ENCODE results near the gene EXD3. TPM values are rescaled to one million over a fixed set of nuclear protein-coding genes. Genes with fewer than 3 reads are reported as not detected.

Gene EXD3
- total RNA-seq, 2 experiments from 2014 or later, result 6.7 to 7.1 TPM

GRCh38 chr9:137462986-137463930 lies 40.3 kb upstream of the EXD3 start:
- H3K9me3 Mint-ChIP-seq (ENCODE audit: low read depth), result no peaks in the 10 kb centered on the region
- intact Hi-C loops (cut with DNase I, micrococcal nuclease), result loop anchor here in 1 of 2 experiments (5.0 kb wide), 1 partner anchor 916 kb away; the partner anchor contains the start of gene NOTCH1
- peaks cover 15% of the 10 kb centered on the region for H3K4me1 Mint-ChIP-seq
- ATAC-seq (no peak), DNase-seq (no peak)
- peak overlapping the region; percentile 44 for H3K4me3 Mint-ChIP-seq
- ChIA-PET POLR2A (interaction anchor here (0.6 kb wide), 1 partner anchor 581 kb away, joined by 3 read pairs; no protein-coding TSS in a partner anchor), CTCF (interaction anchor here (0.6 kb wide), 2 partner anchors 18 to 157 kb away, joined by 3 read pairs; no protein-coding TSS in a partner anchor)
- no peaks in the 10 kb centered on the region for H3K27me3 Mint-ChIP-seq
- H3K27ac Mint-ChIP-seq, result peak overlapping the region; percentile 47
- H3K36me3 Mint-ChIP-seq (ENCODE audit: low read depth), result no peaks in the 10 kb centered on the region

GRCh38 chr9:137462396-137462985 lies 39.5 kb upstream of the EXD3 start:
- CTCF ChIA-PET, result no interaction called here
- intact Hi-C loops (cut with DNase I, micrococcal nuclease), result loop anchor here in 1 of 2 experiments (5.0 kb wide), 1 partner anchor 915 kb away; the partner anchor contains the start of gene NOTCH1
- ATAC-seq (no peak), DNase-seq (peak; percentile 14)
- POLR2A ChIA-PET, result interaction anchor here (1.3 kb wide), 1 partner anchor 10 kb away, joined by 5 read pairs; no protein-coding TSS in a partner anchor
- Mint-ChIP-seq H3K36me3 (ENCODE audit: low read depth) (no peaks in the 10 kb centered on the region), H3K9me3 (ENCODE audit: low read depth) (no peaks in the 10 kb centered on the region), H3K27ac (peak overlapping the region; percentile 47), H3K27me3 (no peaks in the 10 kb centered on the region), H3K4me1 (peaks cover 17% of the 10 kb centered on the region), H3K4me3 (peak overlapping the region; percentile 77)

- Mint-ChIP-seq H3K27me3 (no peaks in the 10 kb centered on the region), H3K4me3 (peak overlapping the region; percentile 77), H3K9me3 (ENCODE audit: low read depth) (no peaks in the 10 kb centered on the region), H3K27ac (peak overlapping the region; percentile 83), H3K4me1 (peaks cover 19% of the 10 kb centered on the region), H3K36me3 (ENCODE audit: low read depth) (peaks cover 1% of the 10 kb centered on the region)
- peak; percentile 91 for DNase-seq
- POLR2A ChIA-PET, result interaction anchor here (1.3 kb wide), 1 partner anchor 9 kb away, joined by 5 read pairs; no protein-coding TSS in a partner anchor
- intact Hi-C loops (cut with DNase I, micrococcal nuclease), result loop anchor here in 1 of 2 experiments (1.0 to 5.0 kb wide), 2 partner anchors 484 to 915 kb away; partner anchors contain the start of gene NOTCH1
- CTCF ChIA-PET, result interaction anchor here (1.0 kb wide), 1 partner anchor 39 kb away, joined by 3 read pairs; the partner anchor contains the start of genes EXD3 and NOXA1
- ATAC-seq, result peak; percentile 79
Observed at GRCh38 chr9:137461663-137462395, 38.9 kb upstream of the EXD3 start.

- no peak overlapping the region for H3K27ac Mint-ChIP-seq
Observed at GRCh38 chr9:137461316-137461662, 38.3 kb upstream of the EXD3 start.

GRCh38 chr9:137460363-137461315 lies 37.7 kb upstream of the EXD3 start:
- H3K4me3 Mint-ChIP-seq, result peak overlapping the region; percentile 77
- H3K27ac Mint-ChIP-seq, result no peak overlapping the region

More at GRCh38 chr9:137461316-137461662, 38.3 kb upstream of the EXD3 start:
- H3K9me3 Mint-ChIP-seq (ENCODE audit: low read depth), result no peaks in the 10 kb centered on the region
- no peak for ATAC-seq
- no peaks in the 10 kb centered on the region for H3K27me3 Mint-ChIP-seq
- intact Hi-C loops (cut with DNase I, micrococcal nuclease), result loop anchor here in 1 of 2 experiments (1.0 to 5.0 kb wide), 2 partner anchors 483 to 914 kb away; partner anchors contain the start of gene NOTCH1
- no peak for DNase-seq
- CTCF ChIA-PET, result interaction anchor here (1.0 kb wide), 1 partner anchor 38 kb away, joined by 3 read pairs; the partner anchor contains the start of genes EXD3 and NOXA1
- POLR2A ChIA-PET, result interaction anchor here (1.3 kb wide), 1 partner anchor 9 kb away, joined by 5 read pairs; no protein-coding TSS in a partner anchor
- peaks cover 22% of the 10 kb centered on the region for H3K4me1 Mint-ChIP-seq
- peaks cover 4% of the 10 kb centered on the region for H3K36me3 Mint-ChIP-seq (ENCODE audit: low read depth)
- peak overlapping the region; percentile 77 for H3K4me3 Mint-ChIP-seq

GRCh38 chr9:137459601-137460362 lies 36.8 kb upstream of the EXD3 start:
- ATAC-seq (no peak), DNase-seq (peak; percentile 32)
- peak overlapping the region; percentile 38 for H3K4me3 Mint-ChIP-seq
- intact Hi-C loops (cut with DNase I, micrococcal nuclease), result loop anchor here in 1 of 2 experiments (1.0 to 10.0 kb wide), 13 partner anchors 33 to 1215 kb away; partner anchors contain the start of genes ARRDC1, DNLZ, EXD3 and MAN1B1
- ChIA-PET POLR2A (no interaction called here), CTCF (interaction anchor here (0.6 to 1.0 kb wide), 4 partner anchors 10 to 37 kb away, joined by 3 to 7 read pairs (median 4); partner anchors contain the start of genes EXD3 and NOXA1)
- no peaks in the 10 kb centered on the region for H3K9me3 Mint-ChIP-seq (ENCODE audit: low read depth)
- peak overlapping the region; percentile 78 for H3K27ac Mint-ChIP-seq
- peaks cover 27% of the 10 kb centered on the region for H3K4me1 Mint-ChIP-seq
- no peaks in the 10 kb centered on the region for H3K27me3 Mint-ChIP-seq
- H3K36me3 Mint-ChIP-seq (ENCODE audit: low read depth), result peaks cover 12% of the 10 kb centered on the region

More at GRCh38 chr9:137460363-137461315, 37.7 kb upstream of the EXD3 start:
- peaks cover 24% of the 10 kb centered on the region for H3K4me1 Mint-ChIP-seq
- H3K27me3 Mint-ChIP-seq, result no peaks in the 10 kb centered on the region
- ChIA-PET POLR2A (no interaction called here), CTCF (interaction anchor here (1.0 kb wide), 1 partner anchor 17 kb away, joined by 4 read pairs; no protein-coding TSS in a partner anchor)
- intact Hi-C loops (cut with DNase I, micrococcal nuclease), result loop anchor here in 1 of 2 experiments (1.0 to 5.0 kb wide), 2 partner anchors 482 to 913 kb away; partner anchors contain the start of gene NOTCH1
- ATAC-seq, result no peak
- DNase-seq, result no peak
- H3K36me3 Mint-ChIP-seq (ENCODE audit: low read depth), result peaks cover 7% of the 10 kb centered on the region
- no peaks in the 10 kb centered on the region for H3K9me3 Mint-ChIP-seq (ENCODE audit: low read depth)

- H3K9me3 Mint-ChIP-seq (ENCODE audit: low read depth), result no peaks in the 10 kb centered on the region
- DNase-seq (peak; percentile 98), ATAC-seq (peak; percentile 66)
- peak within 1 kb of the TSS; percentile 39 for H3K4me3 Mint-ChIP-seq
- ChIA-PET CTCF (interaction anchor here (0.6 to 1.0 kb wide), 3 partner anchors 11 to 36 kb away, joined by 3 to 7 read pairs (median 3); partner anchors contain the start of genes EXD3 and NOXA1), POLR2A (no interaction called here)
- peak within 1 kb of the TSS; percentile 78 for H3K27ac Mint-ChIP-seq
- H3K36me3 Mint-ChIP-seq (ENCODE audit: low read depth), result peaks cover 17% of the 10 kb centered on the region
- H3K4me1 Mint-ChIP-seq, result peaks cover 33% of the 10 kb centered on the region
- intact Hi-C loops (cut with DNase I, micrococcal nuclease), result loop anchor here in 1 of 2 experiments (1.0 to 10.0 kb wide), 12 partner anchors 33 to 1214 kb away; partner anchors contain the start of genes ARRDC1, DNLZ, EXD3 and MAN1B1
- no peaks in the 10 kb centered on the region for H3K27me3 Mint-ChIP-seq
Observed at GRCh38 chr9:137459152-137459600, 36.2 kb upstream of the EXD3 start, which contains the start of gene NSMF. NSMF (minus strand) TSS chr9:137459334; CDS start chr9:137459102, 232 bp downstream.

- Mint-ChIP-seq H3K4me1 (peaks cover 37% of the 10 kb centered on the region), H3K9me3 (ENCODE audit: low read depth) (no peaks in the 10 kb centered on the region), H3K4me3 (peak overlapping the region; percentile 39), H3K27me3 (no peaks in the 10 kb centered on the region), H3K36me3 (ENCODE audit: low read depth) (peaks cover 20% of the 10 kb centered on the region), H3K27ac (no peak overlapping the region)
- POLR2A ChIA-PET, result no interaction called here
- ATAC-seq, result peak; percentile 5
- peak; percentile 42 for DNase-seq
- CTCF ChIA-PET, result interaction anchor here (0.6 to 0.9 kb wide), 2 partner anchors 35 to 93 kb away, joined by 3 to 4 read pairs; partner anchors contain the start of genes EXD3, MRPL41 and NOXA1
- intact Hi-C loops (cut with DNase I, micrococcal nuclease), result loop anchor here in 1 of 2 experiments (1.0 to 10.0 kb wide), 12 partner anchors 34 to 1214 kb away; partner anchors contain the start of genes ARRDC1, DNLZ, EXD3 and MAN1B1
Observed at GRCh38 chr9:137458194-137459151, 35.5 kb upstream of the EXD3 start.

Measured in activated CD4-positive, alpha-beta T cell treated with anti-CD3 and anti-CD28 coated beads for 36 hours (primary cell).